ENCODE data around the gene NCOA1. TPM values are rescaled to one million over a fixed set of nuclear protein-coding genes. Genes with fewer than 3 reads are reported as not detected.

NCOA1 gene
- total RNA-seq, 1 donor from 2014 or later: 75.1 TPM

DNA sequence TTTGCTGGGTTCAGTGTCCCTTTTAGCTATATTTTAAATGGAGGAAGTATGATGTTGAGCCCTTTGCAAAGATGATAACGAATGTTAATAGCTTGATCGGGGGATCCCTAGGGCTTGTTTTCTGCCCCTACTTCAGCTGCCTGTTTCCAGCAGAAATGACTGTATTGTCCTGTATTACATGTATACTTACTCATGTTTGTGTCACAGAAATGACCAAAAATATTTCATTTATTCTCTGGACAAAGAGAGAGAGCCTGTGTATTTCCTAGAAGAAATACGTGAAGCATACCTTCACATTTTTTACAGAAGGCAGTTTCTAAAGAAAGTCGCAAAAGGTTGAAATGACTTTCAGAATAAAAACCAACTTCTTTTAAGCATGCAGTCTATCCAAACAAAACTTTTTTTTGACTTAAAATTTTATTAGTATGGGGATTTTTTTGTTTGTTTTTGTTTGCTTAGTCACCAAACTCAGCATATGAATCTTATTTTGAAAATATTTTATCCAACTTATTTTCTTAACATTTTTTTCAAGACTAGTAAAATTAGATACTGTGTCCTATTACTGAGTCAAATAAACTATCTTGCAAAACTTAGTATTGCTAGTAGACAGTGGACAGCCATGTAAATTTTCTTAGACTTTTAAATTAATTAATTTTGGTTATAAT is 233.2 kb downstream of the NCOA1 start:
- H3K4me3 Mint-ChIP-seq (ENCODE audit: unreplicated experiment): peak overlapping the region; percentile 6
- H3K4me1 Mint-ChIP-seq (ENCODE audit: low read depth, unreplicated experiment): peaks cover 37% of the 10 kb centered on the region
- TF ChIP-seq, protein P1, sequence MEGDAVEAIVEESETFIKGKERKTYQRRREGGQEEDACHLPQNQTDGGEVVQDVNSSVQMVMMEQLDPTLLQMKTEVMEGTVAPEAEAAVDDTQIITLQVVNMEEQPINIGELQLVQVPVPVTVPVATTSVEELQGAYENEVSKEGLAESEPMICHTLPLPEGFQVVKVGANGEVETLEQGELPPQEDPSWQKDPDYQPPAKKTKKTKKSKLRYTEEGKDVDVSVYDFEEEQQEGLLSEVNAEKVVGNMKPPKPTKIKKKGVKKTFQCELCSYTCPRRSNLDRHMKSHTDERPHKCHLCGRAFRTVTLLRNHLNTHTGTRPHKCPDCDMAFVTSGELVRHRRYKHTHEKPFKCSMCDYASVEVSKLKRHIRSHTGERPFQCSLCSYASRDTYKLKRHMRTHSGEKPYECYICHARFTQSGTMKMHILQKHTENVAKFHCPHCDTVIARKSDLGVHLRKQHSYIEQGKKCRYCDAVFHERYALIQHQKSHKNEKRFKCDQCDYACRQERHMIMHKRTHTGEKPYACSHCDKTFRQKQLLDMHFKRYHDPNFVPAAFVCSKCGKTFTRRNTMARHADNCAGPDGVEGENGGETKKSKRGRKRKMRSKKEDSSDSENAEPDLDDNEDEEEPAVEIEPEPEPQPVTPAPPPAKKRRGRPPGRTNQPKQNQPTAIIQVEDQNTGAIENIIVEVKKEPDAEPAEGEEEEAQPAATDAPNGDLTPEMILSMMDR (IDR thresholded peaks at IDR 0.05; ENCODE audit: partially characterized antibody, unreplicated experiment): no peak
- peaks cover 8% of the 10 kb centered on the region for H3K9me3 Mint-ChIP-seq (ENCODE audit: unreplicated experiment)
- H3K36me3 Mint-ChIP-seq (ENCODE audit: unreplicated experiment): peaks cover 3% of the 10 kb centered on the region
- no peak overlapping the region for H3K27ac Mint-ChIP-seq (ENCODE audit: unreplicated experiment)
- H3K27me3 Mint-ChIP-seq (ENCODE audit: unreplicated experiment): peaks cover 5% of the 10 kb centered on the region
- DNase-seq: no peak

DNA sequence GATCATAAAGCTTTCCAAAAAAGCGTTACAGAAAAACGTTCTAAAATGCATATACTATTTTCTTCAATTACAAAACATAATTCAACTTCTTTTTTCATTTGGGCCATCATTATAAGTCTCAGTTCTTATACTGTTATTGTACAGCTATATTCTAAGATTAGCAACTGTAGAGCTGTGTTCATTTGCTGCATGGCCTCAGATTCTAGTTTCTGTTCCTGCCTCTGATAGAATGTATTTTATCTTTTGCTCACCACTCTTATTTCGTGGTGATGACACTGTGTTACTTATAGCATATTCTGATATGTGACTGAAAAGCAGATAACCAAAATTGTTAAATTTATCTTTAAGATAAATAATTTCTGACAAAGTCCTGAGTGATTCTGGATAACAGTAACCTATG is 234.9 kb downstream of the NCOA1 start:
- H3K4me3 Mint-ChIP-seq (ENCODE audit: unreplicated experiment): no peak overlapping the region

DNA sequence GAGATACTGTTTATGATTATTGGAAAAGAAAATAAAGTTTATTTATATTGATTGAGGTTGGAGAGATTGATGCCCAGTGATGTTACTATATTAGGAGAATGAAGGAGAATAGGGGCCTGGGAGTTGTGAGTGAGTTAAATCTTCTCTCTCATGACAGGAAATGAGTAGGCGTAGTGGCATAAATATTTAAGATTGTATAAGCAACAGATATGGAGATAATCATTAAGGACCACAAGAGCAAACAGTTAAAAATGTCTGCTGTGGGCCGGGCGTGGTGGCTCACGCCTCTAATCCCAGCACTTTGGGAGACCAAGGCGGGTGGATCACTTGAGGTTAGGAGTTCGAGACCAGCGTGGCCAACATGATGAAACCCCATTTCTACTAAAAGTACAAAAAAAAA is 239.4 kb downstream of the NCOA1 start:
- Mint-ChIP-seq H3K36me3 (ENCODE audit: unreplicated experiment) (peaks cover 7% of the 10 kb centered on the region), H3K4me3 (ENCODE audit: unreplicated experiment) (no peak overlapping the region)

More for the DNA sequence above, 234.9 kb downstream of the NCOA1 start:
- peaks cover 5% of the 10 kb centered on the region for H3K27me3 Mint-ChIP-seq (ENCODE audit: unreplicated experiment)
- peaks cover 20% of the 10 kb centered on the region for H3K4me1 Mint-ChIP-seq (ENCODE audit: low read depth, unreplicated experiment)
- TF ChIP-seq, protein P1 (IDR thresholded peaks at IDR 0.05; ENCODE audit: partially characterized antibody, unreplicated experiment): no peak
- H3K36me3 Mint-ChIP-seq (ENCODE audit: unreplicated experiment): peaks cover 7% of the 10 kb centered on the region
- H3K27ac Mint-ChIP-seq (ENCODE audit: unreplicated experiment): no peak overlapping the region
- no peak for DNase-seq
- H3K9me3 Mint-ChIP-seq (ENCODE audit: unreplicated experiment): peaks cover 8% of the 10 kb centered on the region

DNA sequence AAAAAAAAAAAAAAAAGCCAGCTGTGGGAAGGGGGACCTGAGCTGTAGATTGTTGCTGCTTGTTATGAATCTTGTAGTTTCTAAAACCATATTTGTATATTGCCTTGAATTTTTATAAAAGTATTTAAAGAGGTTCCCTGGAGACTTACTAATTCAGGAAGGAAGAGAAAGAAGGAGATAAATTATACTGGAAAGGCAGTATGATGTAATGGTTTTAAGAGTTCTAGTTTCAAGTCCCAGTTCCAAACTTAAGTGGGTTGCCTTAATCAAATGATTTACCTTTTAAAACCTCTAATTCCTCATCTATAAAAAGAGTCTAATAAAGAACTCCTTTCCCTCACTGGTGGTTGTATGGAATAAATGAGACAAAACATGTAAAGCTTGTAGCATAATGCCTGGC is 240.0 kb downstream of the NCOA1 start:
- Mint-ChIP-seq H3K9me3 (ENCODE audit: unreplicated experiment) (no peaks in the 10 kb centered on the region), H3K4me3 (ENCODE audit: unreplicated experiment) (no peak overlapping the region), H3K27ac (ENCODE audit: unreplicated experiment) (no peak overlapping the region), H3K36me3 (ENCODE audit: unreplicated experiment) (peaks cover 7% of the 10 kb centered on the region), H3K27me3 (ENCODE audit: unreplicated experiment) (peaks cover 2% of the 10 kb centered on the region), H3K4me1 (ENCODE audit: low read depth, unreplicated experiment) (no peaks in the 10 kb centered on the region)
- TF ChIP-seq, protein P1 (IDR thresholded peaks at IDR 0.05; ENCODE audit: partially characterized antibody, unreplicated experiment): no peak
- DNase-seq: no peak

More for the DNA sequence above, 239.4 kb downstream of the NCOA1 start:
- DNase-seq: no peak
- no peaks in the 10 kb centered on the region for H3K4me1 Mint-ChIP-seq (ENCODE audit: low read depth, unreplicated experiment)
- TF ChIP-seq, protein P1 (IDR thresholded peaks at IDR 0.05; ENCODE audit: partially characterized antibody, unreplicated experiment): no peak
- no peak overlapping the region for H3K27ac Mint-ChIP-seq (ENCODE audit: unreplicated experiment)
- no peaks in the 10 kb centered on the region for H3K9me3 Mint-ChIP-seq (ENCODE audit: unreplicated experiment)
- peaks cover 2% of the 10 kb centered on the region for H3K27me3 Mint-ChIP-seq (ENCODE audit: unreplicated experiment)

DNA sequence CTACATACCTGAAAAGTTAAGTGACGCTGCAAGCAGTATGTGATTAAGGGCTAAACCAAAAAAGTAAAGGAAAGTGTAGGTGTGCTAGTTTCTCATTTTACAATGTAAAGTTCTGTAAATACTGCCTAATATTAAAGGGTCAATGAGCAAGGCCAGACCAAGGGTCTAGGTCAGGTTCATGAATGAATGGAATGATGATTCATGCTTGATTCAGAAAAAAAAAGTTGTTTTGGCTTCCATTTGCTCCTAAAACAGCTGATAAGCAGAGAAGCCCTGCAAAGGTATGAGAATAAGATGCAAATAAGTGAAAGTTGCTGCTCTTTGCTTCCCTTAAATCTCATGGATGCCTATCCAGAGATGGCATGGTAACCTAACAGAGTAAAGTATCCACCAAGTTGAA is 240.9 kb downstream of the NCOA1 start:
- H3K27me3 Mint-ChIP-seq (ENCODE audit: unreplicated experiment): peaks cover 2% of the 10 kb centered on the region

More for the DNA sequence above, 240.9 kb downstream of the NCOA1 start:
- peaks cover 2% of the 10 kb centered on the region for H3K4me1 Mint-ChIP-seq (ENCODE audit: low read depth, unreplicated experiment)
- DNase-seq: no peak
- H3K4me3 Mint-ChIP-seq (ENCODE audit: unreplicated experiment): no peak overlapping the region
- H3K36me3 Mint-ChIP-seq (ENCODE audit: unreplicated experiment): peaks cover 7% of the 10 kb centered on the region
- H3K27ac Mint-ChIP-seq (ENCODE audit: unreplicated experiment): no peak overlapping the region
- no peaks in the 10 kb centered on the region for H3K9me3 Mint-ChIP-seq (ENCODE audit: unreplicated experiment)
- TF ChIP-seq, protein P1 (IDR thresholded peaks at IDR 0.05; ENCODE audit: partially characterized antibody, unreplicated experiment): no peak
